NB4 (cell line): ENCODE results near the gene SCAPER.

Source experiments
- CTCF ChIP-seq: IDR thresholded peaks from one replicate; pipeline ENCODE4 v1.5.1; 2012; ENCODE audit warnings: low read depth, low read length
- POLR2A ChIP-seq: IDR thresholded peaks from 2 replicates; pipeline ENCODE4 v1.6.1; 2011; ENCODE audit warnings: mild to moderate bottlenecking; ENCODE audit not compliant: insufficient read length; ENCODE audit errors: extremely low read depth

- no peak for TF ChIP-seq POLR2A
- TF ChIP-seq CTCF: no peak
These were observed 151.4 kb downstream of the SCAPER start for GRCh38 chr15:76753771-76754170.
